Measurements from ENCODE around the gene ENTR1.

GRCh38 chr9:136354592-136355085 lies 55.8 kb downstream of the ENTR1 start:
- TF ChIP-seq CTCF (IDR thresholded peaks at IDR 0.05) (no peak), POLR2A (IDR thresholded peaks at IDR 0.05) (no peak), EP300 (IDR thresholded peaks at IDR 0.05) (no peak)
